B cell (primary cell): ENCODE results near the gene CCNG2.

Experiments
- CTCF ChIP-seq: fragments of 200-600 bp; IDR thresholded peaks from one replicate; pipeline ENCODE4 v1.8.0; 2022; ENCODE audit warnings: antibody characterized with exemption, mild to moderate bottlenecking
- EZH2 ChIP-seq: IDR thresholded peaks from 2 replicates; pipeline ENCODE4 v1.6.1; 2012; ENCODE audit warnings: borderline replicate concordance, low read depth, mild to moderate bottlenecking, moderate library complexity, low read length; ENCODE audit not compliant: insufficient read depth, poor library complexity, severe bottlenecking

- TF ChIP-seq CTCF (no peak), EZH2 (no peak)
These were observed 33.0 kb downstream of the CCNG2 start for GRCh38 chr4:77190053-77190452.
